ENCODE results near the gene CPNE7.
"Not testable (repeated sequence)": the region's sequence is repeated elsewhere in the genome, so short reads cannot be mapped to it uniquely, and the experiment has no call there.

GRCh38 chr16:89570983-89571598 lies 4.5 kb upstream of the CPNE7 start:
- not testable (repeated sequence) for TF ChIP-seq POLR2A (IDR thresholded peaks at IDR 0.05; ENCODE audit: low read depth, low read length); SMC3 (IDR thresholded peaks at IDR 0.05; ENCODE audit: low read depth, low read length); CTCF (conservative IDR thresholded peaks at IDR 0.05; ENCODE audit: low read depth, low read length); CEBPB (IDR thresholded peaks at IDR 0.05; ENCODE audit: low read depth, low read length); ELK1 (IDR thresholded peaks at IDR 0.05; ENCODE audit: borderline replicate concordance, low read depth, low read length); USF2 (IDR thresholded peaks at IDR 0.05; ENCODE audit: low read depth, low read length); CHD1 (IDR thresholded peaks at IDR 0.05; ENCODE audit: low read depth, low read length); RAD21 (IDR thresholded peaks at IDR 0.05; ENCODE audit: low read length); NFE2L2 (IDR thresholded peaks at IDR 0.05; ENCODE audit: low read depth, low read length); MXI1 (IDR thresholded peaks at IDR 0.05; ENCODE audit: borderline replicate concordance, low read depth, low read length)
